Measurements from ENCODE around the gene COA1.

The COA1 gene

DNA sequence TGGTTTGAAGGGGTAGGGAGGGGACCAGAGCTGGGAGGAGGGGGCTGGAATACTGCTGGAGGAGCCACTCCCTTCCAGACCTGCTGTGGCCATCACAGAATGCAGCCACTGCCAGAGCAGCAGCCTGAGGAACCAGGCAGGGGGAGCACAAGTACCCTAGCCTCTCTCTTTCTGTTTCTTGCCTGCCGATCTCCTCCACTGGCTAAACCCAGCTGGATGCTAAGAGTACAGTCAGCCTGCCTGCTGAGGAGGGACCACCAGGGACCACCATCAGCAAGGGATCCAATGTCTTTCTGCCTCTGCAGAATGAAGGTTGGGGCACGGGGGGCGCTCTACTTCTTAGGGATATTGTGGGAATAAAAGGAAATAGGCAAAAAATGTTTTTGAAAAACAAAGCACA lies 33.9 kb upstream of the COA1 start:
- TF ChIP-seq, protein P1, sequence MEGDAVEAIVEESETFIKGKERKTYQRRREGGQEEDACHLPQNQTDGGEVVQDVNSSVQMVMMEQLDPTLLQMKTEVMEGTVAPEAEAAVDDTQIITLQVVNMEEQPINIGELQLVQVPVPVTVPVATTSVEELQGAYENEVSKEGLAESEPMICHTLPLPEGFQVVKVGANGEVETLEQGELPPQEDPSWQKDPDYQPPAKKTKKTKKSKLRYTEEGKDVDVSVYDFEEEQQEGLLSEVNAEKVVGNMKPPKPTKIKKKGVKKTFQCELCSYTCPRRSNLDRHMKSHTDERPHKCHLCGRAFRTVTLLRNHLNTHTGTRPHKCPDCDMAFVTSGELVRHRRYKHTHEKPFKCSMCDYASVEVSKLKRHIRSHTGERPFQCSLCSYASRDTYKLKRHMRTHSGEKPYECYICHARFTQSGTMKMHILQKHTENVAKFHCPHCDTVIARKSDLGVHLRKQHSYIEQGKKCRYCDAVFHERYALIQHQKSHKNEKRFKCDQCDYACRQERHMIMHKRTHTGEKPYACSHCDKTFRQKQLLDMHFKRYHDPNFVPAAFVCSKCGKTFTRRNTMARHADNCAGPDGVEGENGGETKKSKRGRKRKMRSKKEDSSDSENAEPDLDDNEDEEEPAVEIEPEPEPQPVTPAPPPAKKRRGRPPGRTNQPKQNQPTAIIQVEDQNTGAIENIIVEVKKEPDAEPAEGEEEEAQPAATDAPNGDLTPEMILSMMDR (conservative IDR thresholded peaks at IDR 0.05; ENCODE audit: low read depth, low read length): no peak
- no peak for DNase-seq (ENCODE audit: low read depth)
- H3K4me3 ChIP-seq (ENCODE audit: low read length): no peak overlapping the region

- TF ChIP-seq, protein P1 (conservative IDR thresholded peaks at IDR 0.05; ENCODE audit: low read depth, low read length): no peak
- H3K4me3 ChIP-seq (ENCODE audit: low read length): no peak overlapping the region
- DNase-seq (ENCODE audit: low read depth): no peak
Observed at GRCh38 chr7:43761938-43762692, 32.8 kb upstream of the COA1 start.

DNA sequence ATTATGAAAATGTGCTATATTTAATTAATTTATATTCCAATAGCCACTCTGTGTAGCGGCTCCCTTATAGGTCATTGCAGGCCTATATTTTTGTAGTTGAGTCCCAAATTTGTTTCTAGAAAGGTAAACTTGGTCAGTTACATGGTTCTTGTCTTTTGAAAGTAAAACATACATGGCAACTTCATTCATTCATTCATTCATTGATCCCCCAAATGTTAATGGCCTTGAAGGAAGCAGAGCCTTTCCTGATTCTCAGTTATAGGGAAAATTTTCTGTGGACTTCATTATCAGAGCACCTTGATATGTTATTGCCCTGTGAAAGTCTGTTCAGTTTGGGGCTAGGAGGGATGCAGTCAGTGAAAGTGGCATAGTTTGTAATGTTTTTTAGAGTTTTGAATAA lies 32.1 kb upstream of the COA1 start:
- no peak for DNase-seq (ENCODE audit: low read depth)
- TF ChIP-seq, protein P1 (conservative IDR thresholded peaks at IDR 0.05; ENCODE audit: low read depth, low read length): no peak
- no peak overlapping the region for H3K4me3 ChIP-seq (ENCODE audit: low read length)

DNA sequence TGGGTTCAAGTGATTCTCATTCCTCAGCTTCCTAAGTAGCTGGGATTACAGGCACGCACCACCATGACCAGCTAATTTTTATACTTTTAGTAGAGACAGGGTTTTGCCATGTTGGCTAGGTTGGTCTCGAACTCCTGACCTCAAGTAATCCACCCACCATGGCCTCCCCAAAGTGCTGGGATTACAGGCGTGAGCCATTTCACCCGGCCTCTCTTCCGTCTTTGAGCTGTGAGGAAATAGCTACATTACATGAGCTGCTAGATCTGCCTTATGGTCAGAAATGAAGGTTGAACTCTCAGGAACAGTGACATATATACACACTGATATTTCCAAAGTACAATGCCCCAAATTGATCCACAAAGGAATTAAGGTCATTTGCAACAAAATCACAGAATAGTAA lies 31.5 kb upstream of the COA1 start:
- no peak overlapping the region for H3K4me3 ChIP-seq (ENCODE audit: low read length)
- no peak for DNase-seq (ENCODE audit: low read depth)
- TF ChIP-seq, protein P1 (conservative IDR thresholded peaks at IDR 0.05; ENCODE audit: low read depth, low read length): no peak

GRCh38 chr7:43758822-43759683 lies 29.7 kb upstream of the COA1 start:
- no peak for DNase-seq (ENCODE audit: low read depth)
- TF ChIP-seq, protein P1 (conservative IDR thresholded peaks at IDR 0.05; ENCODE audit: low read depth, low read length): no peak

GRCh38 chr7:43758029-43758821 lies 28.9 kb upstream of the COA1 start, which contains the start of gene BLVRA:
TSS of gene BLVRA (plus strand) at chr7:43758680. CDS start at chr7:43771159, 12,479 bp downstream.
- no peak for DNase-seq (ENCODE audit: low read depth)
- TF ChIP-seq, protein P1 (conservative IDR thresholded peaks at IDR 0.05; ENCODE audit: low read depth, low read length): no peak

More at GRCh38 chr7:43758822-43759683, 29.7 kb upstream of the COA1 start:
- H3K4me3 ChIP-seq (ENCODE audit: low read length): peak overlapping the region; percentile 62

More at GRCh38 chr7:43758029-43758821, 28.9 kb upstream of the COA1 start, which contains the start of gene BLVRA:
- peak within 1 kb of the TSS; percentile 62 for H3K4me3 ChIP-seq (ENCODE audit: low read length)

All from retinal pigment epithelial cell (primary cell).